GM19351 (cell line): ENCODE results near the gene OR6V1.
A peak's percentile ranks its signal among the peaks of the same experiment; 100 is the strongest.

ENCODE experiments used
- ATAC-seq: cut with Tn5 transposase; IDR thresholded peaks from one replicate; pipeline ENCODE4 v1.9.1; 2021; ENCODE audit warnings: mild to moderate bottlenecking, moderate library complexity; ENCODE audit not compliant: unreplicated experiment

Gene OR6V1

DNA sequence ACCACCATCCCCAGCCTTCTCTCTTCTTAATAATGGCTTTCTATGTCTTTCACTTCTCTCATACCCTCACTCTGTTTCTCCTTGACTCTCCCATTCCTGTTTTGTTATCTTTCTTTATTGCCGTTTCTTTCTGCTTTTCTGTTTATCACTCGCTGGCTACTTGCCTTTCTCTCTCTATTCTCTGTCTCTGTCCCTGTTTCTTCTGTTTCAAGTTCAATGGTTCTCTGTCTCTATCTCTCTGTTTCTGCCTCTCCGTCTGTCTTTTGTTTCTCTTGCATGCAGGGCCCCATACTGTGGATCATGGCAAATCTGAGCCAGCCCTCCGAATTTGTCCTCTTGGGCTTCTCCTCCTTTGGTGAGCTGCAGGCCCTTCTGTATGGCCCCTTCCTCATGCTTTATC, at the start of gene OR6V1:
TSS of gene OR6V1 (plus strand) at position 301 of the 400 bp plus-strand sequence. CDS start at position 301, 0 bp downstream.
- ATAC-seq = no peak

- ATAC-seq = no peak
These were observed 49.2 kb upstream of the OR6V1 start for GRCh38 chr7:143002898-143003297.

DNA sequence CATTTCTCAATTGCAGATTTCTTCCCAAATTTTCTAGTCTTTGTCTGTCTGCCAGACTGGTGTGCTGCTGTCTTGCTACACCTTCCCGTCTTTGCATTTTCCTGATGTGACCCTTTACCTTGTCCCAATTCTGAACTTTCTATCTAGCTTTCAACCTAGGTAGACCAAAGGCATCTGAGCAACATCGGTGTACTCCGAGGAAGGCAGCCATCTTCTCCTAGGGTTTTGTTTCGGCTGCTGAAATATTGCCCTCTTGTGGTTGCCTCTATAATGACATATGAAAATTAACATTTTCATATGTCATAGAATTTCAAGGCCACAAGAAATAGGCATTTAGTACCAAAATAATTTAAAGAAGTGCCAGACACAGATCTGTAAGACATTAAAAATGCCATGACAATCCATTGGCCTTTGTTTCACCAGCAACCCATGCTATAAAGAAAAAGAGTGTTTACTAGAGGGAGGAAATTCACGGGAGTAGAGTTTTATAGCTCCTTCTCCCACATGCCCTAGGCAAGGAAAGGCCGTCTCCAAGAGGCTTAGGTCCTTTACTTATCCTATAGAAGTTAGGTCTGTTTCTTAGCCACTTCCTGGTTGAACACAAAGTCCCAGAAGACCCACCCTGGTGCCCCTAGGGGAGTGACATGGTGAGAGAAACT, 48.6 kb upstream of the OR6V1 start:
- peak; percentile 67 for ATAC-seq

DNA sequence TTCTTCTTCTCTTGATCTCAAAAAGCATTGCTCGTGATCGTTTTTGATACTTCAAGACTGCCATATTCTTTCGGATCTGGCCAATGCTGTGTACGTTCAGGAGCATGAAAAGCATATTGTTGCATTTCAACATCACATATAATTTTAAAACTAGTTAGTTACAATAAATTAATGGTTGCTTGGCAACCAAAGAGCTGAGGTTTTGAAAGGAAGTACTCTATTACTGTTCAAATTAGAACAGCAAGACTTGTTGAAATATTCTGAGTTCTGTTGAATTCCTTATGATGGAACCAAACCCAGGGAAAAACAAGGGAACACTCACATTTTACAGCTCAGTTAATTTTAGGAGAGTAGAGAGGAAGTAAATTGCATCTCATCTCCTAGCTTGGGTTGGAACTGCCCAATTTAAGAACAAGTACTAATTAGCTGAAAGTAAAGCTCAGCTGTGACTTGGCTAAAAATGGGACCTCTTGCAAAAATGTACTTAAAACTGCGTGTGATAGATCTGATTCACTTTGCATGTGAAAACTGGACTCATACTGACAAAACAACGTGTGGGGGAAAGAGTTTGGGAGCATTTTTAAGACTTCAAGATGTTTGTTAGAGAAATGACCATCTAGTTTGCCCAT, 46.4 kb upstream of the OR6V1 start:
- ATAC-seq = no peak

DNA sequence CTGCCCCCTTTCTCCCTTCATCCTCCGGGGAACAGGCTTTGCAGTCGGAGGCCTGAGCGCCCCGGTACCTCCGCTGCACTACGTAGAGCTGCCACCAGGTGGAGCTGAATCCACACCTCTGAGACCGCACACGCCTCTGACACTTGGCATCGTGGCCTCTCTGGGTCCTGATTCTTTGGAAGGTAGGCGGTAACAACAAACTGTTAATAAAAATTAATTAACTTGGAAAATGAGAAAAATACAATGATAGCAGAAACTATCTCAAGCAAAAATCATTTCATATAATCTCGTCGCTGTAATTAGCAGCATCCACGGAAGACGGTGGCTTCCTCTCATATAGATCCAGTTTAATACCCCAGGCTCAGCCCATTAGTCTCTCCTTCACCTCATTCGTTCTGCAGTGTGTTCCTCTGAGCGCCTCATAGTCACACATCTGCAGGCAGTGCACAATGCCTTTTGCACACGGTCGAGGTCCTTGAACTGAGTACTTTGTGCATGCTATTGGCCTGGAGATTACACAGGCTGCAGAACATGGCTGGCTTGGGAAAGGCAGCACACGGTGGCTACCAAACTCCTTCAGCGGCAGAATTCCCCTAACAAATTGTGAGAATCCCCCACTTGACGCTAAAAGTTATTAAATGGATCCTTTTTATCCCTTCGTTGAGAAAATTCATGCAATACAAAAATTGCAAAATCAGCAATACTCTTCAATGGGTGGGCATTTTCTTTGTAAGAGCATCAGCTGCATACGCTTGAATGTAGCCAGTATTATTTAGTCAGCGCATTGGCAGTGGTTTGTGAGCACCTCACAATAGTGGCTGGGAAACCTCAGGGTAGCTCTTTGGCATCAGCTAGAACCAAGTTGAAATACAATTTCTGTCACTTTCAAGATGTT, 43.9 kb upstream of the OR6V1 start:
- peak; percentile 89 for ATAC-seq

DNA sequence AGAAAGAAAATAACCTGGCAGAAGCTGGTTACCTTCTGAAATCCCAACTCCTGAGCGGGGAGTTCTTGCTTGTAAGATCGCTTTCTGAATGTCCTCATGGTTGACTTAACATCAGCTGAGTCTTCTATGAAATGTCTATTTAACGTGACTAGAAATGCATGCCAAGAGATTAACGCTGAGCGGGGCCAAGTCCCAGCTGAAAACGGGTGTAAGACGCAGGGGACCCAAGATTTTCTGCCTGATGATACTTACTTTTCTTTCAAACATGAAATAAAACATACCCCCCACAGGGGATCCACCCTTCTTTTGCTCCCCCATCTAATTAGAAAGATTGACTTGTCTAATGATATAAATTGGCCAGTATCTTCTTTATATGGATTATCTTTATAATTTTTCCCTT, 40.1 kb upstream of the OR6V1 start:
- no peak for ATAC-seq

GRCh38 chr7:143012409-143012808, 39.7 kb upstream of the OR6V1 start:
- ATAC-seq = no peak

DNA sequence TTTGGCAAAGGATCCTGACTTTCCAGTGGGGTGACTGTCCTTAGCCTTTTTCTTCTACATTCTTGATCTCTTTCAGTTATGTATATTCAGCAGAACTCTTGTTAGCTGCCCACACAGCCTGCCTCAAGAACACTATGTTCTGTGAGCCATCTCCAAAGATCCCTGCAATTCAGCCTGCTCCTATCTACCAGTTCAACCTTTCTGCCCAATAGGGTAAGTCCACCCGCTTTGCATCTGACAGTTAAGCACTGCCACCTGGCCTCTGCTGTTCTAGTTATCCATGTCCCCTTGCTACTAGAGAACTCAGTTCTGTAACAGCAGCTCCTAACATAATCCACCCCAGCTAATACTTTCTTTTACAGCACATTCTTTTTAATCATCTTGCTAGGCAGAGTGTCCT, 38.7 kb upstream of the OR6V1 start:
- no peak for ATAC-seq

DNA sequence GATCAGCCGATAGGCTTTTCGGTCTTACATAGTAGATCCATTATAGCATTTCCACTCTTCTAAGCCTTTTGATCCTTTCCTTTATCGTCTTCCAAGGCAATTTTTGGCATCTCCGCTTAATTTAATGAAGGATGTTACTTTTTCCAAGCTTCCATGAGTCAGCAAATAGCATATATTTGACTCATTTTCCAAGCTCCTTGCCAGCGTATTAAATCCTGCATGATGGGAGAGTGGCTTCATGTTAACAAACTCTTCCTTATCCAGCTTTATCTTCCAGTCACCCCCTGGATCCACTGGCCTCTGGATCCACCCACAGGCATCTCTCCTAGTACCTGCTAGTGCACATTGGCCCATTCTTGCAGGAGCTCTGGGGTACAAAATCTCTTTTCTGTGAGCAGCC, 38.2 kb upstream of the OR6V1 start:
- no peak for ATAC-seq

DNA sequence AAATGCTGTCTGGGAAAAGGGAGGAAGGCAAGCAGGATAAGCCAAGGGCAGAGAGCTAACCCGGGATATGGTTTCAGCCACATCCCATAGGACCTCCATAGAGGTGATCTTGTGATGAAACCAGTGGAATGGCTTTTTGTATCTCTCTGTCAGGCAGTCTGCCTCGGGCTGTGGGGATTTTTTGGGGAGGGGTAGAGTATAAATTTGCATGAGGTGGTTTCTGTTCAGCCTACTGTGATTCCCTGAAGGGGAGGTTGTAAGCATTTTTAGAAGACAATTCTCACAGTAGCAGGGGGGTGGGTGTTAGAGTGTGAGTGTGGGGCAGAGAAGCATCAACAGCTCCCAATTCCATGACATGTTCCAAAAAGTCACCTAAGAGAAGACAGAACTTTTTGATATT, 37.1 kb upstream of the OR6V1 start:
- peak; percentile 85 for ATAC-seq

DNA sequence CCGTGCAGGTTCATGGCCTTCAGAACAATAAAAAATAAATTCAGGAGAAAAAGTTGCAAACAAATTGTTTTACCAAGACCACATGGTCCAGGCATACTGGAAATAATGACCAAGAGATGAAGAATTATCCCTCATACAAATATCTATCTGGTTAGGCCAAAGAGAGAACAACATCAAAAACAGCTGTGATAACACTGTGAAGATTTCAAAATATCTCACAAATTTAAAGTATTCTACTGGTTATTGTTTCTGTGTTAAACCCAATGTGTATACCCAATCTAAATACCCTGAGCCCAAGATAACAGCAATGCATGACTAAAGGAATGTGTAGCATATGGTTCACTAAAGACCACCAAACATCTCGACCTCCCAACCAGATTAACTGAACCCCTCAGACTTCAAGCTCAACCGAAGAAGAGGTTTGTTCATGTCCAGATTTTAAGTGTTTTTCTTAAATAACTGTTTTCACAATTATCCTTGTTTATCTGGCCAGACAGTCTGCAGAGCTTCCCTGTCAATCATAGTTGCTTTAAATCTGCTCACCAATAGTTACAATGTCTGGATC, 36.1 kb upstream of the OR6V1 start:
- ATAC-seq = no peak

- no peak for ATAC-seq
These were observed 35.1 kb upstream of the OR6V1 start for GRCh38 chr7:143016996-143017395.

GRCh38 chr7:143018931-143019330, 33.2 kb upstream of the OR6V1 start:
- ATAC-seq = no peak

DNA sequence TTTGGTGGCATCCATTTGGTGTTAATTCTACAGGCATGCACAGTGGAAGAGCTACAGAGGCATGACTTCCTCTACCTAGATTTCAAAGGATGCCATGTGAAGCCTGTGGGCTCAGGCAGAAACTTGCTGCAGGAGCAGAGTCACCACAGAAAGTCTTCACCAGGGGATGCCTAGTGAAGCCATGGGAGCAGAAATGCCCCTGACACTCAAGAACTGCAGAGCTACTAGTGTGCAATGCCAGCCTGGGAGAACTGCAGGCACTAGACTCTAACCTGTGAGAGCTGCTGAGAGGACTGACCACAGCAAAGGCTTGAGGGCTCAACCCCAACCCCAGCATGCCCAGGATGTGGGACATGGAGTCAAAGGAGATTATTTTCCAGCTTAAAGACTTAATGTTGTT, 29.1 kb upstream of the OR6V1 start:
- no peak for ATAC-seq

GRCh38 chr7:143025371-143025770, 26.8 kb upstream of the OR6V1 start:
- no peak for ATAC-seq

- no peak for ATAC-seq
These were observed 25.1 kb upstream of the OR6V1 start, which contains the start of gene OR9A2 for GRCh38 chr7:143027032-143027431. Gene OR9A2, minus strand, starts transcription at chr7:143027132. Its CDS starts 0 bp downstream, at chr7:143027132.

DNA sequence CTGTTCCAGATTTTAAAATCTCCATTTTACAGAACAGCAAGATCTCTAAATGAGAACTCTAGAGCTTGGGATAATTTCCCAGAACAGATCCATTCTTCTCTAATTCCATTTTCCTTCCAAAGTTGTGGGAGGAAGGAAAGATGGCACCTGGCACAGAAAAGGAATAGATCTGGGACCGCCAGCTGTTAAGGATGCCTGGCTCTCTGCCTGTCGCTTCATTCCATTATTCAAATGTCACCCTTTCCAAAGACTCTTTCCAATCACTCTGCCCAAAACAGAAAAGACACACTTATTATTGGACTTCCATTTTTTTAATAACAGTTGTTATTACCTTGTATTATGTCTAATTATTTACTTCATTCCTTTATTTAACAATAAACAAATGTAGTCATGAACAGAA, 24.5 kb upstream of the OR6V1 start:
- ATAC-seq = no peak

GRCh38 chr7:143038635-143039034, 13.5 kb upstream of the OR6V1 start:
- ATAC-seq = no peak

GRCh38 chr7:143040209-143040715, 11.9 kb upstream of the OR6V1 start:
- no peak for ATAC-seq

GRCh38 chr7:143041346-143041745, 10.8 kb upstream of the OR6V1 start:
- no peak for ATAC-seq

DNA sequence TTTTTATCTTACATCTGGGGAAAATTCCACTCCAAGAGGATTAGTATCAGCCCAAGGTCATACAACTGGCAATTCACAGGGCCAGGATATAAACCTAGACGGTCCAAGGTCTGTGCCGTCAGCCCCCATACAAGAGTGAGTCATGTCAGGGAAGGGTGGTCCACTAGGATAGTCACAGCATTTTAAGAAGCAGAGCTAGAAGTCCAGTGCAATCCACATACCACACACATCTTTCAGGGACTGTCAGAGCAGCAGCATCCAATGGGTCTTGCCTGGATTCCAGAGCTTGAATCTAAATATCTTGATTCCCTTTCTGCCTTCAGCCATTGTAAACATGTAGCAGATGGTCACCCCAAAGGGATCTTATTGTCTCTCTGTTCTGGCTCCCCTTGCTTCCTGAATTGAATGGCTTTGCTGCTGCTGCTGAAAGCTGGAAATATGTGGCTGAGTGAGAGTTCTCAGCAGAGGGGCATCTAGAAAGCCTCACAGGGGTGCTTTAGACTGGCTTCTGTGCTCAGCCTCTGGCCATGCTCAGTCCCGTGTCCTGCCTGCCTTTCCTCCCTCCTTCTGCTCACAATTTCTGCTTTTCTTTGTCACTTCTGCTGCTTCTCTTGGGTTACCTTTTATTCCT, 9.9 kb upstream of the OR6V1 start:
- ATAC-seq = peak; percentile 21
